Loucy (cell line): ENCODE measurements around the gene SLC35F3.

Experiments
- CTCF ChIP-seq: fragments of 200-600 bp; sonication (generic); conservative IDR thresholded peaks from 2 replicates; pipeline ENCODE4 v1.5.1; 2014; ENCODE audit warnings: mild to moderate bottlenecking, antibody characterized with exemption, low read length
- EZH2phosphoT487 ChIP-seq: fragments of 200-600 bp; IDR thresholded peaks from 2 replicates; pipeline ENCODE4 v1.6.1; 2018; ENCODE audit warnings: antibody characterized with exemption, mild to moderate bottlenecking, moderate library complexity, borderline replicate concordance

GRCh38 chr1:234173968-234174367 is 269.5 kb downstream of the SLC35F3 start:
- TF ChIP-seq CTCF (no peak), EZH2phosphoT487 (no peak)
